Embryonic facial prominence (tissue), 1 donor: ENCODE measurements around the gene PKNOX2.

Source experiments
- DNase-seq: peaks from one replicate; pipeline ENCODE4 v3.0.0-alpha.2; 2016; ENCODE audit errors: extremely low spot score

The PKNOX2 gene

GRCh38 chr11:125379981-125380380 lies 215.4 kb downstream of the PKNOX2 start:
- no peak for DNase-seq

- no peak for DNase-seq
These were observed 216.3 kb downstream of the PKNOX2 start for GRCh38 chr11:125380756-125381445.

GRCh38 chr11:125381499-125382044 lies 217.0 kb downstream of the PKNOX2 start:
- DNase-seq = no peak

- no peak for DNase-seq
These were observed 217.8 kb downstream of the PKNOX2 start for GRCh38 chr11:125382314-125382791.

GRCh38 chr11:125382822-125383221 lies 218.3 kb downstream of the PKNOX2 start:
- no peak for DNase-seq

- DNase-seq = no peak
These were observed 220.3 kb downstream of the PKNOX2 start for GRCh38 chr11:125384825-125385224.

GRCh38 chr11:125387901-125388300 lies 223.3 kb downstream of the PKNOX2 start:
- no peak for DNase-seq

GRCh38 chr11:125388611-125389010 lies 224.1 kb downstream of the PKNOX2 start:
- no peak for DNase-seq

GRCh38 chr11:125389339-125390166 lies 225.0 kb downstream of the PKNOX2 start:
- no peak for DNase-seq

- DNase-seq = no peak
These were observed 226.4 kb downstream of the PKNOX2 start for GRCh38 chr11:125390946-125391345.

- DNase-seq = no peak
These were observed 228.8 kb downstream of the PKNOX2 start for GRCh38 chr11:125393331-125393730.

- DNase-seq = no peak
These were observed 229.7 kb downstream of the PKNOX2 start for GRCh38 chr11:125394296-125394695.

GRCh38 chr11:125397421-125397820 lies 232.9 kb downstream of the PKNOX2 start:
- DNase-seq = no peak

- no peak for DNase-seq
These were observed 233.9 kb downstream of the PKNOX2 start for GRCh38 chr11:125398475-125398874.

- no peak for DNase-seq
These were observed 234.6 kb downstream of the PKNOX2 start for GRCh38 chr11:125398994-125399640.

- no peak for DNase-seq
These were observed 235.4 kb downstream of the PKNOX2 start for GRCh38 chr11:125399945-125400344.

- DNase-seq = no peak
These were observed 236.7 kb downstream of the PKNOX2 start for GRCh38 chr11:125401235-125401634.

- no peak for DNase-seq
These were observed 237.2 kb downstream of the PKNOX2 start for GRCh38 chr11:125401746-125402145.

- DNase-seq = no peak
These were observed 237.9 kb downstream of the PKNOX2 start for GRCh38 chr11:125402435-125402834.

GRCh38 chr11:125404157-125404810 lies 239.7 kb downstream of the PKNOX2 start:
- DNase-seq = no peak
